SIG-M5 treated with dmso at 0.1 percent for 504 hours (cell line): ENCODE measurements around the gene CALY.
"Not testable (repeated sequence)": the region's sequence is repeated elsewhere in the genome, so short reads cannot be mapped to it uniquely, and the experiment has no call there.

ENCODE experiments used
- DNase-seq: peaks from one replicate; lab custom pipeline; 2025; ENCODE audit not compliant: unreplicated experiment; lab: John Stamatoyannopoulos, UW

The CALY gene, protein sequence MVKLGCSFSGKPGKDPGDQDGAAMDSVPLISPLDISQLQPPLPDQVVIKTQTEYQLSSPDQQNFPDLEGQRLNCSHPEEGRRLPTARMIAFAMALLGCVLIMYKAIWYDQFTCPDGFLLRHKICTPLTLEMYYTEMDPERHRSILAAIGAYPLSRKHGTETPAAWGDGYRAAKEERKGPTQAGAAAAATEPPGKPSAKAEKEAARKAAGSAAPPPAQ

DNA sequence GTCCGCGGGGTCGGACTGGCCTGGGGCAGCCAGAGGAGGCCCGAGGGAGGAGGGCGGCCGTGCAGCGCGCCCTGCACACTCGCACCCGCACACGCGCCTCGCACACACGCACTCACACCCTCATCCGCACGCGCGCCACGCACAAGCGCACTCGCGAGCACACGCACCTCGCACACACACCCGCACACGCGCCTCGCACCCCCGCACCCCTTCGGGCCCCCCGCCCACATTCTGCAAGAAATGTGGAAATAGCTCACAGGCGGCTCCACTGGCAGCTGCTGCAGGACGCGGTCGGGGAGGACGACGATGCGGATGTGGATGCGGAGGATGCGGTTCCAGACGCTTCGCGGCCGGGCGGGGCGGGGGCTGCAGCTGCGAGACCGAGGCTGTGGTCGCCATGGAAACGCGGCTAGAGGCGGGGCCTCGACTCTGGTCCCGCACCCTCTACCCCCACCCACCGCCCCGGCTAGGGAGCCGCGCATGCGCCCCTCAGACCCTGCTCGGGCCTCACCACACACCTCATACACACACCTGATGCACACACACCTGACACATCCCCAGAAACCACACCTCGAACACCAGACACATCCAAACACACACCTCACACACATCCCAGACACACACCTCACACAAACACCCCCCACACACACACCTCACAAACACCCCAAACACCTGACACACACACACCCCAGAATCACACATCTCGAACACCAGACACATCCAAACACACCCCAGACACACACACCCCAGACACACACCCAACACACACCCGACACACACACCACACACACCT is at the start of gene CALY:
TSS of gene CALY (minus strand) at position 320 of the 793 bp plus-strand sequence. CDS start 7,907 bp downstream, outside the sequence.
- DNase-seq: no peak

DNA sequence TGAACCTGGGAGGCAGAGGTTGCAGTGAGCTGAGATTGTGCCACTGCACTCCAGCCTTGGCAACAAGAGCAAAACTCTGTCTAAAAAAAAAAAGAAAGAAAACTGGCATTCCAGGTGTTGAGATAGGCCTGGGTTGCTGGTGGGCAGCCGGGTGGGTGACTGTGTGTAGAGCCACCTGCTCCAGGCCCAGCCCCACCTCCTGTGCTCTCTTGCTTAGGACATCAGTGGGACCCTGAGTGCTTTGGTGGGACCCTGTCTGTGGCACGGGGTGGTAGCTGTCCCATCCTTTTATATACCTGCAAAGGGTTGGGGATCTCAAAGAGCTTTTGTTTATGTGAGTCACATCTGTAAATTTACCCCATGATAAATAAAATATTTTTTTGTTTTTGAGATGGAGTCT is 48.5 kb upstream of the CALY start:
- no peak for DNase-seq

DNA sequence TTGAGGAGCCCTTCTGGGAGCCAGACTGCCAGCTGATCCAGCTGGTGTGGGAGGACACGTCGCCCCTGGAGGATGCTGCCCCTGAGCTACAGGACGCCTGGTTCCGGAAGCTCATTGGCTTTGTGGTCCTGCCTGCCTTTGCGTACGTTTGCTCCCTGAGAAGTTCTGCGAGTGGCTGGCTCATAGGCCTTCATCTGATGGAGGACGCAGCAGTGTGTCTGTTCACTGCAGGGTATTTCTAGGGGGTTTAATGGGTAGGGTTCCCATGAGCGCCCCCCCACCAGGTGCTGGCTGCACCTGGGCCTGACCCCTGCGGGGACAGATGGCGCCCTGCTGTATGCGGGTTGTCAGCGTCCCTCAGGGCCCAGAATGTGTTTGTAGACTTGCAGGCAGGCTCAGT is 47.4 kb upstream of the CALY start:
- no peak for DNase-seq

DNA sequence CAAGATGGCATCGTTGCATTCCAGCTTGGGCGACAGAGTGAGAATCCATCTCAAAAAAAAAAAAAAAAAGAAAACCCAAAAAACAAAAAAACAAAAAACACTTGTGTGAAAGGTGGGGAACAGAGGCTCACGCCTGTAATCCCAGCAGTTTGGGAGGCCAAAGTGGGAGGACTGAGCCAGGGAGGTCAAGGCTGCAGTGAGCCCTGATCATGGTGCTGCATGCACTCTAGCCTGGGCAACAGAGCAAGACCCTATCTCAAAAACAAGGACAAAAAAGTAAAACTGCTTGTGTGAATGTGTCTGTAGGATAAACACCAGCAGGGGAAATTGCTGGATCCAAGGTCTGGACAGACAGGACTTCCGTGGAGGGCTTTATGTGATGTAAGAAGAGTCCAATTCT is 46.9 kb upstream of the CALY start:
- DNase-seq: no peak

GRCh38 chr10:133381036-133381435 is 44.3 kb upstream of the CALY start:
- DNase-seq: no peak

GRCh38 chr10:133379801-133380666 is 43.3 kb upstream of the CALY start:
- DNase-seq: no peak

DNA sequence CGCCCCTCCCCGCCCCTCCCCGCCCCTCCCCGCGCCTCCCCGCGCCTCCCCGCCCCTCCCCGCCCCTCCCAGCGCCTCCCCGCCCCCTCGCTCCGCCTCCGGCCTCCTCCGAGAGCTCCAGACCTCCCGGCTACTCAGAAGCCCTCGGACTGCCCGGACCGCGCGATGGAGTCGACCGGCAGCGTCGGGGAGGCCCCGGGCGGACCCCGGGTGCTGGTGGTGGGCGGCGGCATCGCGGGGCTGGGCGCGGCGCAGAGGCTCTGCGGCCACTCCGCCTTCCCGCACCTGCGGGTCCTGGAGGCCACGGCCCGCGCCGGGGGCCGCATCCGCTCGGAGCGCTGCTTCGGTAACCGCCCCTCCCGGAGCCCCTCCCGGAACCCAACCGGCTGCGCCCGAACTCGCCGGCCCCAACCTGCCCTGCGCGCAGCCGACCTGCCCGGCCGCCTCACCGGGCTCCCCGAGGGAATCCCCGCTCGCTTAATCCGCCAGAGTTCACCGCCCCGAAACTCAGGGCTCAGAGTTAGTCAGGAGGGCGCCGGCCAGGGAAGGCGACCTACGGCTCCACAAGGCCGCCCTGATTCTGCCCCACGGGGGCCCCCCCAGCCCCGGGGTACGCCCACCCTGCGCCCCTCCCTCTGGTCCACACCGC is 42.6 kb upstream of the CALY start, which contains the start of gene PAOX:
TSS of gene PAOX (plus strand) at position 111 of the 649 bp plus-strand sequence. CDS start at position 166, 55 bp downstream.
- no peak for DNase-seq

GRCh38 chr10:133378251-133379096 is 41.8 kb upstream of the CALY start:
- peak; percentile 20 for DNase-seq

GRCh38 chr10:133377818-133378250 is 41.1 kb upstream of the CALY start:
- DNase-seq: no peak

DNA sequence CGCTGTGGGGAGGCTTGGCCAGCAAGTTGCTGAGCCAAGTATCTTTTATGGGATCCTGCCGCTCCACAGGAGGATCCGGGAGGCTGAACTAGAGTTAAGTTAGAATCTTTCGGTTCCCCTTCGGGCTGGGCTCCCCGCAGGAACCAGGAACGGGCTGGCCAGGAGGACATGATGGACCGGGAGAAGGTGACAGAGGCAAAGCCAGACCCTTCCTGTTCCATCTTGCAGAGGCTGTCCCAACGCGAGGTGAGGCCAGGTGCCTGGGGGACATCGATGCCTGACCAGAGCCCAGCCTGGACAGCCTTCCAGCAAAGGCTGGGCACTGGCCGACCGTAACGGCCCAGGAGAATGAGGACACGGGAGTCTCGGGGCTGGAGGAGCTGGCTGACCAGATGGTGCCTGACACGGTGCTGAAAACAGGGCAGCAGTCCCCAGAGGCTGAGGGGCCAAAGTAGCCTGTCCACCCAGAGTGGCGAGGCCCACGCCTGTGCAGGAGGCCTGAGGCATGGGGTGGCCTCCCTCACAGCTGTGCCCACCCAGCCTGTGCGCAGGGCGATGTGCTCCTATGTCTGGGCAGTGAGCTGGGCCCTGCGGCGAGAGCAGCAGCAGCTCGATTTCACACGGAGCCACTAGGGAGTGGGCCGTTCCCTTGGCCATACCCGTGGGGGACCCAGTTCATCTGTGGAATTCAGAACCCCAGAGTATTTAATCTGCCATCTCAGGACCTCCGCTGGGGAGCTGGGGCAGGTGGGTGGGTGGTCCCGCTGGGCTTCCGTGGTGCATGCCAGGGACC is 40.5 kb upstream of the CALY start:
- no peak for DNase-seq

DNA sequence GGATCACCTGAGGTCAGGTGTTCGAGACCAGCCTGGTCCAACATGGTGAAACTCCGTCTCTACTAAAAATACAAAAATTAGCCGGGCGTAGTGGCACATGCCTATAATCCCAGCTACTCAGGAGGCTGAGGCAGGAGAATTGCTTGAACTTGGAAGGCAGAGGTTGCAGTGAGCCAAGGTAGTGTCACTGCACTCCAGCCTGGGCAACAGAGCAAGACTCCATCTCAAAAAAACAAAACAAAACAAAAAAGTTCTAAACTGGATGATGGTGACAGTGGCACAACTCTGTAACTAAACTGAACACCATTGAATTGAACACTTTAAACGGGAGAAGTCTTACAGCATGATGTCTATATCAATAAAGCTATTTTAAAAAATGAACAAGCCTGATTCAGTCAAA is 39.5 kb upstream of the CALY start:
- not testable (repeated sequence) for DNase-seq

DNA sequence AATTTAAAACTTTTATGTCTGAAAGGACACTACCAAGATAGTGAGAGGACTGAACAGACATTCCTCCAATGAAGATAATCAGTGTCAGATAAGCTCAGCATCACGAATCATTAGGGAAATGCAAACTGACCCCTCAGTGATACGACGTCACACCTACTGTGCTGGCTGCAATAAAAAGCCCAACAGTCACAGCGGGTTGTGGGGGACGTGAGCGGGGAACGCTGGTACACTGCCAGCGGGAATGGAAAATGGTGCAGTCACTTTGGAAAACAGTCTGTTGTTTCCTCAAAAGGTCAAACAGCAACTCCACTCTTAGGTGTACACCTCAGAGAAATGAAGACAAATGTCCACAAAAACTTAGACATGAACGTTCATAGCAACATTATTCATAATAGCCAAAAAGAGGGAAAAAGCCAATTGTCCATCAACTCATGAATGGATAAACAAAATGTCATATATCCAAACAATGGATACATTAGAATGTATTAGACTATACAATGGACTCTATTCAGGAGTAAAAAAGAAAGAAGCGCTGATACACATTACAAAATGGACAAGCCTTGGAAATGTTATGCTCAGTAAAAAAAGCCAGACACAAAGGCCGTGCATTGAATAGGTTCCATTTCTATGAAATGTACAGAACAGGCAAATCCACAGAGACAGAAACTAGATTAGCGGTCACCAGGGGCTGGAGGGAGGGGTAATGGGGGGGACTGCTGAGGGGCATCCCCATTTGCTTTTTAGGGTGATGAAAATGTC is 38.8 kb upstream of the CALY start:
- DNase-seq: no peak

- peak; percentile 73 for DNase-seq
These were observed 36.7 kb upstream of the CALY start, which contains the start of gene ECHS1 for GRCh38 chr10:133373174-133374090. Gene ECHS1, minus strand, starts transcription at chr10:133373354. Its CDS starts 21 bp downstream, at chr10:133373333.

DNA sequence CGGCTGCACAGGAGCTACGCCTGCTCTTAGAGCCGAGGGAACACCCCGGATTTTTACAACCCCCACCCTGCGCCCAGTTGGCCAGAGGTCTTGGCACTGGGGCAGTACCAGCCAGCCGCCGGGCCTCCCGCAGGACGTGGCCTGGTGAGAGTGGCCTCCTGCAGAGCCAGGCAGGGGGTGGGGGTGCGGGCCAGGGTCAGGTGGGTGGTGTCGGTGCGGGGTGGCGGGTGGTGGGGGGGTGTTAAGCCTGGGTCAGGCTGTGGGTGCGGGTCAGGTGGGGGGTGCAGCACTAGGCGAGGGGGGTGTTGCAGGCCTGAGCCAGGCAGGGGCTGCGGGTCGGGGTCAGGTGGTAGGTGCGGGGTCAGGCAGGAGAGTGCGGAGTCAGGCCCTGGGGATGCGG is 35.8 kb upstream of the CALY start:
- no peak for DNase-seq

GRCh38 chr10:133370030-133370786 is 33.5 kb upstream of the CALY start:
- no peak for DNase-seq

GRCh38 chr10:133368153-133368552 is 31.5 kb upstream of the CALY start:
- no peak for DNase-seq

DNA sequence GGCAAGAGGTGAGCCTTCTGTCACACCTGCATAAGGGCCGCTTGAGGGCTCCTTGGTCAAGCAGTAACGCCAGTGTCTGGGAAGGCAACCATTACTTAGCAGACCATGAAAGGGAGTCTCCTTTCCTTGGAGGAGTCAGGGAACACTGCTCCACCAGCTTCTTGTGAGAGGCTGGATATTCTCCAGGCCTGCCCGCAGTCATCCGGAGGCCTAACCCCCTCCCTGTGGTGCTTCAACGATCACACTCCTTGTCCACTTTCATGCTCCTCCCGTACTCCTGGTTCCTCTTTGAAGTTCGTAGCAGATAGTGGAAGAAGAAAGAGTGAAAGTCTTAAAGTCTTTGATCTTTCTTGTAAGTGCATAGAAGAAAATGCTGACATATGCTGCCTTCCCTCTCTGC is 30.8 kb upstream of the CALY start:
- not testable (repeated sequence) for DNase-seq
